Stimulated activated naive CD8-positive, alpha-beta T cell treated with anti-CD3 and anti-CD28 coated beads, Interleukin-15, amount 100 ng/mL, for 72 hours (primary cell): ENCODE data around the gene CLPTM1.
A peak's percentile ranks its signal among the peaks of the same experiment; 100 is the strongest.
"Not testable (repeated sequence)": the region's sequence is repeated elsewhere in the genome, so short reads cannot be mapped to it uniquely, and the experiment has no call there.

Experiments used
- ATAC-seq: fragments of 150-1000 bp; cut with Tn5 transposase; 2 replicates; pipeline ENCODE4 v1.10.0; 2021; ENCODE audit warnings: mild to moderate bottlenecking, moderate library complexity
- DNase-seq, 2 donors: peaks; one replicate each; pipeline ENCODE4 v3.0.0; 2021 to 2022
- H3K27ac Mint-ChIP-seq, 2 donors: one replicate each; pipeline ENCODE4 v1.8.0; 2022; ENCODE audit warnings: mild to moderate bottlenecking in 2 of 2, mixed read lengths in 2 of 2, moderate library complexity in 2 of 2
- H3K27me3 Mint-ChIP-seq: one replicate; pipeline ENCODE4 v1.8.0; 2022; ENCODE audit warnings: mixed read lengths
- H3K4me1 Mint-ChIP-seq: one replicate; pipeline ENCODE4 v1.8.0; 2022; ENCODE audit warnings: mild to moderate bottlenecking, mixed read lengths
- H3K4me3 Mint-ChIP-seq, 2 donors: one replicate each; pipeline ENCODE4 v1.8.0; 2022; ENCODE audit warnings: mild to moderate bottlenecking in 2 of 2, mixed read lengths in 2 of 2, moderate library complexity in 1 of 2
- H3K9me3 Mint-ChIP-seq, 2 donors: one replicate each; pipeline ENCODE4 v1.8.0; 2022; ENCODE audit warnings: mixed read lengths in 2 of 2

CLPTM1 gene

GRCh38 chr19:44987148-44987675 lies 32.0 kb downstream of the CLPTM1 start:
- H3K4me1 Mint-ChIP-seq = peaks cover 4% of the 10 kb centered on the region
- no peak overlapping the region for H3K4me3 Mint-ChIP-seq
- ATAC-seq (no peak), DNase-seq (no peak)
- no peaks in the 10 kb centered on the region for H3K9me3 Mint-ChIP-seq
- no peaks in the 10 kb centered on the region for H3K27me3 Mint-ChIP-seq
- H3K27ac Mint-ChIP-seq = peak overlapping the region; percentile 59 to 92

GRCh38 chr19:44988273-44988672 lies 33.1 kb downstream of the CLPTM1 start:
- H3K27me3 Mint-ChIP-seq = no peaks in the 10 kb centered on the region
- DNase-seq (no peak), ATAC-seq (no peak)
- no peak overlapping the region for H3K27ac Mint-ChIP-seq
- H3K4me3 Mint-ChIP-seq = no peak overlapping the region
- H3K9me3 Mint-ChIP-seq = no peaks in the 10 kb centered on the region
- peaks cover 4% of the 10 kb centered on the region for H3K4me1 Mint-ChIP-seq

- no peaks in the 10 kb centered on the region for H3K27me3 Mint-ChIP-seq
- DNase-seq (peak; percentile 57 to 65), ATAC-seq (peak; percentile 76)
- H3K9me3 Mint-ChIP-seq = no peaks in the 10 kb centered on the region
- H3K4me1 Mint-ChIP-seq = peaks cover 4% of the 10 kb centered on the region
- no peak overlapping the region for H3K4me3 Mint-ChIP-seq
- H3K27ac Mint-ChIP-seq = peak overlapping the region; percentile 48 to 76
These were observed 33.8 kb downstream of the CLPTM1 start for GRCh38 chr19:44988896-44989556.

GRCh38 chr19:44990459-44990858 lies 35.3 kb downstream of the CLPTM1 start:
- ATAC-seq = no peak
- H3K9me3 Mint-ChIP-seq = no peaks in the 10 kb centered on the region
- peak overlapping the region in 1 of 2 donors; percentile 49 for H3K27ac Mint-ChIP-seq
- DNase-seq = no peak
- H3K4me3 Mint-ChIP-seq = no peak overlapping the region
- no peaks in the 10 kb centered on the region for H3K4me1 Mint-ChIP-seq
- H3K27me3 Mint-ChIP-seq = no peaks in the 10 kb centered on the region

DNA sequence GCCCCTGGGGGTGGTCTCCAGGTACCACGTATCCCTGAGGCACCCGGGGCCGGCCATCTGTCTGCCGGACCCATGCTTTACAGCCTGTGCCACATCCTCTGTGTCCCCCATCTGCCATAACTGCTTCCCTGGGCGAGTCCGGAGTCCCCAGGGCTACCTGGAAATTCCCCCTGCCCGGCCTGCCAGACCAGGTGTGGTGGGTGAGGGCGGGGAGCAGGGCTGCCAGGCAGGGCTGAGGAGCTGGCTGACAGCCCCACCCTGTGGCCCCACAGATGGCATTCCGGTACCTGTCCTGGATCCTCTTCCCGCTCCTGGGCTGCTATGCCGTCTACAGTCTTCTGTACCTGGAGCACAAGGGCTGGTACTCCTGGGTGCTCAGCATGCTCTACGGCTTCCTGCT lies 35.8 kb downstream of the CLPTM1 start:
- H3K27ac Mint-ChIP-seq = no peak overlapping the region
- H3K27me3 Mint-ChIP-seq = no peaks in the 10 kb centered on the region
- ATAC-seq = no peak

DNA sequence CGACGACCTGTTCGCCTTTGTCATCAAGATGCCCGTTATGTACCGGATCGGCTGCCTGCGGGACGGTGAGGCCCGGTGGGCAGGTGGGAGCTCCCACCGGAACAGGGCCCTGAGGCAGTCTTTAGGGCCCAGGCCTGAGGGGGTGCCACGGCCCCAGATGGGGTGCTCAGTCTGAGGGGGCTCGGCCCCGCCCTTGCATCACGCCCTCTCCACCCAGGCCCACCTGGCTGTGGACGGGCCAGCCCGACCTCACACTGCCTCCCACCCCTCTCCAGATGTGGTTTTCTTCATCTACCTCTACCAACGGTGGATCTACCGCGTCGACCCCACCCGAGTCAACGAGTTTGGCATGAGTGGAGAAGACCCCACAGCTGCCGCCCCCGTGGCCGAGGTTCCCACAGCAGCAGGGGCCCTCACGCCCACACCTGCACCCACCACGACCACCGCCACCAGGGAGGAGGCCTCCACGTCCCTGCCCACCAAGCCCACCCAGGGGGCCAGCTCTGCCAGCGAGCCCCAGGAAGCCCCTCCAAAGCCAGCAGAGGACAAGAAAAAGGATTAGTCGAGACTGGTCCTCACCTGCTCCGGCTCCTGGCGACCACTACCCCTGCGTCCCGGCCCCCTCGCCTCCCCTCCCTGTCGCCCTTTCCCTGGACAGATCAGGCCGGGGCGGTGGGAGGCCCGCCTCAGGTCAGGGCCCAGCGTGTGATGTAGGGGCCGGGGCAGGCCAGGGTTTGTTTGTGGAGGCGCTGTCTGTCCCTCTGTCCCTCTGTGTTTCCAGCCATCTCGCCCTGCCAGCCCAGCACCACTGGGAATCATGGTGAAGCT lies 37.4 kb downstream of the CLPTM1 start:
- H3K4me3 Mint-ChIP-seq = no peak overlapping the region
- no peaks in the 10 kb centered on the region for H3K27me3 Mint-ChIP-seq
- H3K27ac Mint-ChIP-seq = no peak overlapping the region
- no peaks in the 10 kb centered on the region for H3K9me3 Mint-ChIP-seq
- DNase-seq (no peak), ATAC-seq (peak; percentile 50)
- H3K4me1 Mint-ChIP-seq = no peaks in the 10 kb centered on the region

More for the DNA sequence above, 35.8 kb downstream of the CLPTM1 start:
- Mint-ChIP-seq H3K4me3 (no peak overlapping the region), H3K4me1 (no peaks in the 10 kb centered on the region), H3K9me3 (no peaks in the 10 kb centered on the region)
- no peak for DNase-seq

GRCh38 chr19:44993526-44993925 lies 38.3 kb downstream of the CLPTM1 start:
- Mint-ChIP-seq H3K27ac (no peak overlapping the region), H3K27me3 (no peaks in the 10 kb centered on the region), H3K9me3 (no peaks in the 10 kb centered on the region), H3K4me3 (no peak overlapping the region), H3K4me1 (no peaks in the 10 kb centered on the region)
- DNase-seq (no peak), ATAC-seq (no peak)

GRCh38 chr19:44993926-44994537 lies 38.9 kb downstream of the CLPTM1 start:
- Mint-ChIP-seq H3K9me3 (no peaks in the 10 kb centered on the region), H3K4me1 (no peaks in the 10 kb centered on the region), H3K4me3 (no peak overlapping the region), H3K27ac (no peak overlapping the region), H3K27me3 (no peaks in the 10 kb centered on the region)
- no peak for DNase-seq
- ATAC-seq = no peak

DNA sequence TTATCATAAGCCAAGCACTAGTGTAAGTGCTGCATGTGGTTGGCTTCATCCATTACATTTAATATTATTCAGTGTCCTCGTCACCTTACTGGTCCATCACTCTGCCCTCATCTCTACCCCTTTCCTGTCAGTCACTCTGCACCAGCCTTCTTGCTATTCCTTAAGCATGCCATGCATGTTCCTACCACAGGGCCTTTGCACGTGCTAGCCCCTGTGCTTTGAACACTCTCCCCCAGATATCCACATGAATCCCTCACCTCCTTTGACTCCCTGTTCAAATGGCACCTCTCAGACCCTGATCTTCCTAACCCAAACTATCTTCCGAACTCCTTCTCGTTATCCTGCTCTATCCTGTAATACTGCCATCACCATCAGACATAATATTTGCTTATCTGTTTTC lies 42.8 kb downstream of the CLPTM1 start:
- no peaks in the 10 kb centered on the region for H3K9me3 Mint-ChIP-seq
- DNase-seq (no peak), ATAC-seq (no peak)
- H3K27me3 Mint-ChIP-seq = no peaks in the 10 kb centered on the region
- no peak overlapping the region for H3K27ac Mint-ChIP-seq
- H3K4me3 Mint-ChIP-seq = no peak overlapping the region
- H3K4me1 Mint-ChIP-seq = peaks cover 26% of the 10 kb centered on the region

DNA sequence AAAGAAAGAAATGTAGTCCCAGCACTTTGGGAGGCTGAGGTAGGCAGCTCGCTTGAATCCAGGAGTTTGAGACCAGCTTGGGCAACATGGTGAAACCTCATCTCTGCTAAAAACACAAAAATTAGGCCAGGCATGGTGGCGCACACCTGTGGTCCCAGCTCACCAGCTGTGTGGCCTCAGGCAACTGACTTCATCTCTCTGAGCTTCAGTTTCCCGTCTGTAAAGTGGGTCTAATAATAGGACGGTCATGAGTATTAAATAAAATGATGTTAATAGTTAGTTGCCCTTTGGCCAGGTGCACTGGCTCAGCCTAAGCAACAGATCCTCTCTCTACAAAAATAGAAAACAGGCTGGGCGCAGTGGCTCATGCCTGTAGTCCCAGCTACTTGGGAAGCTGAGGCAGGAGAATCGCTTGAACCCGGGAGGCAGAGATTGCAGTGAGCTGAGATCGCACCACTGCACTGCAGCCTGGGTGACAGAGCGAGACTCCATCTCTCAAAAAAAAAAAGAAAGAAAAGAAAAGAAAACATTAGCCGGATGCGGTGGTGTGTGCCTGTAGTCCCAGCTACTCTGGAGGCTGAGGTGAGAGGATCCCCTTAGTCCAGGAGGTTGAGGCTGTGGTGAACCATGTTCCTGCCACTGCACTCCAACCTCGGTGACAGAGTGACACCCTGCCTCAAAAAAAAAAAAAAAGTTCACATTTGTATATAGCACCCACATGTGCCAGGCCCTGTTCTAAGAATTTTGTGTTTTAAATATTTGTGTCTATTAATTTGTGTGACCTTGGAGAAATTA lies 44.1 kb downstream of the CLPTM1 start:
- ATAC-seq, H3K27me3 Mint-ChIP-seq, DNase-seq, H3K4me3 Mint-ChIP-seq, H3K9me3 Mint-ChIP-seq, H3K27ac Mint-ChIP-seq: not testable (repeated sequence)
- peaks cover 27% of the 10 kb centered on the region for H3K4me1 Mint-ChIP-seq

GRCh38 chr19:45000665-45001064 lies 45.5 kb downstream of the CLPTM1 start:
- not testable (repeated sequence) for H3K9me3 Mint-ChIP-seq, H3K27me3 Mint-ChIP-seq, DNase-seq, ATAC-seq
- Mint-ChIP-seq H3K4me3 (peak overlapping the region; percentile 65 to 72), H3K27ac (peak overlapping the region in 1 of 2 donors; percentile 92), H3K4me1 (peaks cover 27% of the 10 kb centered on the region)

DNA sequence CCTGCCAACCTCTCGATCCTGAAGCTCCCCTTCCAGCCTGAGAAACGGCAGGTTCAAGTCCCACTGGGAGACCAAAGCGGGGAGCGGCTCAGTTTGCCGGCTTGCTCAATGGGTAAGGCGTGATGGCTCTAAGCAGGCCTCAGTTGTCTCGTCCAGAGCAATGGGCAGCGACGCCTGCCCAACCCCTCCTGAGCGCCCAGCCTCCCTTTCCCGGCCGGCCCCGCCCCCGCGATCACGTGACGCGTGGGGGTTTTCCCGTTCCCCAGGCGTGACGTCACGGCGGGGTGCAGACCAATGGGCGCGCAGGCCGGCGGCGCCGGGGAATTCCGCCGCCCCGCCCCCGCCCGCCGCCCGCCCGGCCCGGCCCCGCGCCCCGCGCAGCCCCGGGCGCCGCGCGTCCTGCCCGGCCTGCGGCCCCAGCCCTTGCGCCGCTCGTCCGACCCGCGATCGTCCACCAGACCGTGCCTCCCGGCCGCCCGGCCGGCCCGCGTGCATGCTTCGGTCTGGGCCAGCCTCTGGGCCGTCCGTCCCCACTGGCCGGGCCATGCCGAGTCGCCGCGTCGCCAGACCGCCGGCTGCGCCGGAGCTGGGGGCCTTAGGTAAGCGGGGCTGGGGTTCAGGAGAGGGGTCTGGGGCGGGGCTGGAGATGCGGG lies 46.0 kb downstream of the CLPTM1 start, which contains the start of gene RELB:
RELB (plus strand) TSS at position 378 of the 653 bp plus-strand sequence; CDS start at position 494, 116 bp downstream.
- peak; percentile 78 for ATAC-seq
- no peaks in the 10 kb centered on the region for H3K9me3 Mint-ChIP-seq
- H3K4me1 Mint-ChIP-seq = peaks cover 27% of the 10 kb centered on the region
- peak within 1 kb of the TSS; percentile 99 for H3K27ac Mint-ChIP-seq
- peak within 1 kb of the TSS; percentile 95 to 97 for H3K4me3 Mint-ChIP-seq
- no peaks in the 10 kb centered on the region for H3K27me3 Mint-ChIP-seq
- peak; percentile 95 for DNase-seq

- H3K4me1 Mint-ChIP-seq = peaks cover 32% of the 10 kb centered on the region
- ATAC-seq (no peak), DNase-seq (no peak)
- H3K27me3 Mint-ChIP-seq = no peaks in the 10 kb centered on the region
- peak overlapping the region in 1 of 2 donors; percentile 26 for H3K4me3 Mint-ChIP-seq
- no peaks in the 10 kb centered on the region for H3K9me3 Mint-ChIP-seq
- H3K27ac Mint-ChIP-seq = no peak overlapping the region
These were observed 48.3 kb downstream of the CLPTM1 start for GRCh38 chr19:45003485-45003884.

GRCh38 chr19:45005787-45006186 lies 50.6 kb downstream of the CLPTM1 start:
- Mint-ChIP-seq H3K27ac (no peak overlapping the region), H3K9me3 (no peaks in the 10 kb centered on the region), H3K4me1 (peaks cover 24% of the 10 kb centered on the region), H3K4me3 (no peak overlapping the region), H3K27me3 (no peaks in the 10 kb centered on the region)
- DNase-seq = no peak
- ATAC-seq = no peak

- Mint-ChIP-seq H3K27me3 (no peaks in the 10 kb centered on the region), H3K9me3 (no peaks in the 10 kb centered on the region), H3K4me3 (no peak overlapping the region), H3K4me1 (peaks cover 5% of the 10 kb centered on the region), H3K27ac (no peak overlapping the region)
- ATAC-seq (no peak), DNase-seq (no peak)
These were observed 53.4 kb downstream of the CLPTM1 start for GRCh38 chr19:45008552-45008951.
